HL-60/S4 treated with retinoic acid at 250 ng/mL for 4 days and 3 days (cell line): ENCODE data around the gene GLT1D1.

ENCODE experiments used
- in situ Hi-C: fragments of 300-500 bp; cut with MboI; formaldehyde crosslinking; loops from 2 replicates; pipeline ENCODE4 v1.7.0; 2022; ENCODE audit warnings: low sequenced_read_pairs

Gene GLT1D1

GRCh38 chr12:128992116-128992515 lies 138.8 kb downstream of the GLT1D1 start:
- in situ Hi-C loops = no loop called here

DNA sequence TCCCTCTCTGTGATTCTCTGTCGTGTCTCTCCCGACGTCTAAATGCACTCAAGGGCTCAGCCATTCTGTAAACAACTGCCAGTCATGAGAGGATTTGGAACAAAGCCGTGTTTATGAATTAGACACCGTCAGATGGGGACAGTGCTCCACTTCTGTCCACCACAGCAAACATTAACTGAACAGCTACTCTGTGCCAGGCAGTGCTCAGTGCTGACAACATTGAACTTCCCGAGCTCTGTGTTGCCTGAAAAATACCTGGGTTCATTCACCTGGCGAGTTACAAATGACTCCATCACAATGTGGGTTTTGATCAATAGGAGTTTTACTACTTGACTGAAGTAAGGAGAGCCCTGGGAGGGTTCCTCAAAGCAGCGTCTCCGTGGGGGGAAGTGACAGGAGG lies 139.3 kb downstream of the GLT1D1 start:
- in situ Hi-C loops = no loop called here

DNA sequence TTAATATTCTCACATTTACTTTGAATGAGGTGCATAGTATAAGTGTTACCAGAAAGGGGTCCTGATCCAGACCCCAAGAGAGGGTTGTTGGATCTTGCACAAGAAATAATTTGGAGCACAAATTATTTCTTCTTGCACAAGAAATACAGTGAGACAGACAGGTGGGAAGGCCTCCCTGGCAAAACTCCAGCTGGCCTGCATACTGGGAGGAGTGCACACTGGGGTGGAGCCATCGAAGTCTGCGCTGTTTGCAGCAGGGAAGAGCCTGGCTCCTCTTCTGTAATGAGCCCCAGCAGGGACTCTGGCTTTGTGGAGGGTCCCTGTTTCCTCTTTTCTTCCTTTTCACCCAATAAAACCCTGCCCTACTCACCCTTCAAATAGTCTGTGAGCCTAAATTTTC lies 141.6 kb downstream of the GLT1D1 start:
- in situ Hi-C loops = no loop called here

GRCh38 chr12:128995619-128996018 lies 142.3 kb downstream of the GLT1D1 start:
- in situ Hi-C loops = no loop called here

DNA sequence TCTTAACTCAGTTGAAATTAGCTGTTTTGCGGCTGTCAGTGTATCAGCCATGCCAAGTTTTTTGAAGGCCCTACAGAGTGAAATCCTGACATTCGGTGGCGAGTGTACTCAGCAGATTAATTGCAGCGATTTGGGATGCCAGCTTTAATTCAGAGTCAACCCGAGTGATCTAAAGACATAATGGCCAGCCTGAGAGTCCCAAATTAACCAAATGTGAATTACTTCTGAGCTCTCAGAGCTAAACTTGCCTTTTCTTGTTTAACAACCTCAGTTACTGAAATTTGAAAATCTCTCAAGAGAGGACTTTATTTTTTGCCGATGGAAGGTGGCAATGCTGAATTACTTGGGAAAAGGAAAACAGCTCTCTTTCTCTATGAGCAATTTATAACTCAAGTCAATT lies 148.5 kb downstream of the GLT1D1 start:
- in situ Hi-C loops = no loop called here

DNA sequence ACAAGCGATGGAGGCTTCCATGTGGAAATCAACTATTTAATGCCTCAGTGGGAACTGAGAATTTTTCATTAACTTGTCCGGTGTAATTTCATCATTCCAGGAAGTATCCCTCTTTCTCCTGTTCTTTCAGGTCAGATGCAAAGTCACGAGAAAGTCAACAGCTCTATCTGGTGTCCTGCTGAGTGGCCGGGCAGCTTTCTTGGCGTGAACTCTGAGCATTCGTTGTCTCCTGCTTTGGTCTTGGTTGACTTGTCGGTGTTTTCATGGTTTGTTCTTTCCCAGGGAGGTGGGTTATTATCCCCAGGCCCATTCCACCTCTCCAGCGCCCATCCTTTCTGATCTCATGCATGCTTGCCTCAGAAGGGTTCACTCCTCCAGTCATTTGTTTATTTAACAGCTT lies 149.1 kb downstream of the GLT1D1 start:
- in situ Hi-C loops = no loop called here

GRCh38 chr12:129005416-129005815 lies 152.1 kb downstream of the GLT1D1 start:
- in situ Hi-C loops = no loop called here

DNA sequence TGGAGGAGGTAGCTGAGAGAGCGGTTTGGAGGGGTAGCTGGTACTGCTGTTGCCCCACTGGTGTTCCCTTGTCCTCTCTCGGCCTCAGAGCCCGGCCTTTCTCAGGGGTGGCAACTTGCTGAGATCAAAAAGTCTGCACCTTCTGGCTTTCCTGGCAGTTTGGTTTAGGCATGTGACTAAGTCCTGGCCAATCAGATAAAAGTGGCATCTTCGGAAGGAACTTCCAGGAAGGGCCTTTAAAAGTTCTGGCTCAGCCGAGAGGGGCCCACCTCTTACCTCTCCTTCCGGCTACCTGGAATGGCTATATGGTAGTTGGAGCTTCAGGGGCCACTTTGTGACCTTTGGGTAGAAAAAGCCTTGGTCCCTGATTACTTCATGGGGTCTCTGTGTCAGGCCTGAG lies 152.6 kb downstream of the GLT1D1 start:
- in situ Hi-C loops = no loop called here

DNA sequence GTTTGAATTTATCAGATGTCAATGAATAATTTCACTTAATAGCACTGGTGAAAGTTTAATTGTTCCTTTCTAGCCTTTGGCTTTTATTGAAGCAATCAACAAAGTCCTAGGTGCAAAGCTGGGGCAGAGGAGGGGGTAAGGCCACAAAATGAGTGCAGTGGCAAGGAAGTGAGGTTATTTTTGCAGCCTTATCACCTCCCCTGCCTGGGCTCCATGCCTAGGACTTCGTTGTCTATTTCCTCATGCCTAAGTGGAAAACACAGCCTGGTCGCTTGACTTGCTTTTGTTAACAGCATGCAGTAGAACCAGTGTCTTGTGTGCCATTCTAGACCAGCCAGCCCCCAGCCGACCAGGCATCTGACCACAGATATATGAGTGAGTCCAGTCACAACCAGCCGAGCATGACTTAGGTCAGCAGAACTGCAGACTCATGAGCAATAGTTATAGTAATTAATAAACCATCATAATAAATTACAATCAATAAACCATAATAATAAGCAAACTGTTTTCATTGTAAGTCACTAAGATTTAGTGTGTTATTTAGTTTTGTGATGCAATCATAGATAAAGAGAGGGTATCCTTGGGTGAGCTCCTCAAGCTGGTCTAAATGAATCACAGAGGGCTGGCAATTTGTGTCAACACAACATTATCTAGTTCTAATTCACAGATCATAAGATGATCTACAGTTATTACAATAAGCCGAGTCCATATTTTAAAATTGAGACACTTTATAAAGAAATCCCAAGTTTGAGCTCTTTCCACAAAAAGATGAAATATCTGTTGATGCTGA lies 156.8 kb downstream of the GLT1D1 start:
- in situ Hi-C loops = no loop called here

DNA sequence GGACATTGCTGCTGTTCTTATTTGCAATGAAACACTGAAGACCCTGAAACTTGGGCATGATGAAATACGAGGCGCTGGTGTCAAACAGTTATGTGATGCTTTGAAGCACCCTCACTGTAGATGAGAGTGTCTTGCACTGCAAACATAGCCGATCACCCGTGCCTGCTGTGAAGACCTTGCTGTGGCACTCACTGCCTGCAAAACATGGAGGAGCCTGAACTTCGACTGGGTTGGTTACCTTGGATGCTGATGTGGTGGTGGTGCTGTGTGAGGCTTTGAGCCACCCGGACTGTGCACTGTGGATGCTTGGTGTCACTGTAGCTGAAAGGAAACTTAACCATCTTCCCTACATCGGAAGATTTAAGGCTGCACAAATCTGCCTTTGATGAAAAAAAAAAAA lies 162.9 kb downstream of the GLT1D1 start:
- in situ Hi-C loops = no loop called here

- in situ Hi-C loops = no loop called here
Observed at GRCh38 chr12:129025055-129025454, 171.8 kb downstream of the GLT1D1 start.

DNA sequence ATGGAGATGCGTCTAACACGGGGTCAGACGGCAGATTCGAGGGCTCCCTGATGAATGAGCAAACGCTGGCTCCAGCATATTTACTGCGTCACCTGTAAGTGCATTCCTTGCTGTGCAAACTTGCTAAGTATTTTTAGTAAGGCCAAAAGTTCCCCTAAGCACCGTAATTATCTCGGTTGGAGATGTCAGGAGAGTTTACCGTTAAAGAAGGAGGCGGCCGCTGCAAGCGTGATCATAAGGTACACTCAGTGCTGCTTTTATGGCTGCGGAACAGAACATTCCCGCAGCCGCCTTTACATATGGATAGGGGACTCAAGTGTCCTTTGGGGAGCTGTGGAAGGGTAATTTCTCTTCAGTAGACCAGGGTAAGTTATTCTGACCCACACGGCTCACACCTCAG lies 175.6 kb downstream of the GLT1D1 start:
- in situ Hi-C loops = no loop called here
